GM21723 (cell line): Measurements from ENCODE around the gene MTRF1L.
"Not testable (repeated sequence)": the region's sequence is repeated elsewhere in the genome, so short reads cannot be mapped to it uniquely, and the experiment has no call there.

Source experiments
- ATAC-seq: cut with Tn5 transposase; IDR thresholded peaks from one replicate; pipeline ENCODE4 v1.9.1; 2021; ENCODE audit warnings: mild to moderate bottlenecking, moderate library complexity; ENCODE audit not compliant: unreplicated experiment

The MTRF1L gene

DNA sequence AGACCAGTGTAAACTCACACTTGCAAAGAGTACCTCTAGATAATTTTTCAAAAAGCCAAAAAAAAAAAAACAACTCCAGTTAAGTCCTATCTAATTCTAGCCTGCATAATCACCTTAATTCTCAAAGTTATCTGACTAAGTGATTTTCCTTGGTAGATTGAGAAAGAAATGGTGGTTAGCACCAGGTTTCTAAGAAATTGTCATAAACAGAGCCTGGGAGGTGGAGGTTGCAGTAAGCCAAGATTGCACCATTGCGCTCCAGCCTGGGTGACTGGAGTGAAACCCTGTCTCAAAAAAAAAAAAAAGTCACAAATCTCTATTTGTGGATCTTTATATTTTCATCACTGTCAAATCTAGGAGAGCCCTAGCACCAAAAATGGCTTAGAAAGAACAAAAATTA lies 28.6 kb downstream of the MTRF1L start:
- no peak for ATAC-seq

- ATAC-seq, result no peak
Observed at GRCh38 chr6:152969688-152970418, 32.7 kb downstream of the MTRF1L start.

GRCh38 chr6:152966168-152966894 lies 36.2 kb downstream of the MTRF1L start:
- not testable (repeated sequence) for ATAC-seq

DNA sequence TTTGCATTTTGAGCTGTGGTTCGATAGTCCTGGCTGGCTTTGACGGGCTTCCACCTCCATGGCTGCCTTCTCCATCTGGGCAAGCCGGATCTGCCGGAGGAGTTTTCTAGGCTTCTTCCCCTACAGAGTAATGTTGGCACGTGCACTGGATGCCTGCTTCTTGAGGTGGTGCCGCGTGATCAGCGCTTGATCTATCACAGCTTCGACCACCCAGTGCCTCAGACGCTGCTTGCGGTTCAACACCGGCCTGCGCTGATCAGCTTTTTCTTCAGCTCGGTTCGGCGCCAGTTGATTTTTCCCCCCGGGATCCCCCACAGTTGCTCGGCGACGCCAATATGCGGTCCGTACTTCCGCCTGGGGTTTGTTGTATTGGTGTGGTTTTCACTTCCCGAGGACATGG lies 43.2 kb downstream of the MTRF1L start:
- ATAC-seq, result no peak

DNA sequence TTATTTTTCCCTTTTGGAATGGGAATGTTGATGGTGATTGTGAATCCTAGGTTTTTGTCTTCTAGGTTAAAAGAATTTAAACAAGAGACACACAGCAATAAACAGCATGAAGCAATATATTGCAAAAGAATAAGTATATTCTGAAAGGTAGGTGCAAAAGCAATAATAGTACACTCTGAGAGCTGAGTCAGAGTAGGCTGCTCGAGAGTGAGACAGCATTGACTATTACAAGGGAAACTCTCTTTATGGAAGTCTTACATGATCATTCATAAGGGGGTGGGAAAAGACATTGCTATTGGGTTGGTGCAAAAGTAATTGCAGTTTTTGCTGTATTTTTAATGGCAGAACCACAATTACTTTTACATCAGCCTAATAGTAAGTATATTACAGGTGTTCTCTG lies 44.7 kb downstream of the MTRF1L start:
- ATAC-seq, result no peak

DNA sequence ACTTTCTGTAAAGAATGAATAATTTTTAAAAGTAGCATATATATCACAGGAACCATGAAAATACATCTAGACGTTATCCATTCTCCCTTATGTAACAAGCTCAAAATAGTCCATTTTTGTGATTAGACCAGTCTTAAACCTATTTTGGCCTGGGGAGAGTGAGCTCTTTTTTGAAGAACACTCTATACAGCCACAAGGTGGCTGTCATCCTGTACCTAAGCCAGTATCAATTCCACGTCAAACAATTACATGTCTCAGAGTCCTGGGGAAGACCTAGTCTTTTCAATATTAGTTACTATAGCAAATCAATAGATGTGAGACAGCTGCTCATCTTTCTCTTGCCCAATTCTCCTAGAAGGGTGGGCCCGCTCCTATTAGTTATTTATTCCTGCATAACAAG lies 48.1 kb downstream of the MTRF1L start:
- ATAC-seq, result no peak

GRCh38 chr6:152952866-152953509 lies 49.5 kb downstream of the MTRF1L start:
- ATAC-seq, result no peak

DNA sequence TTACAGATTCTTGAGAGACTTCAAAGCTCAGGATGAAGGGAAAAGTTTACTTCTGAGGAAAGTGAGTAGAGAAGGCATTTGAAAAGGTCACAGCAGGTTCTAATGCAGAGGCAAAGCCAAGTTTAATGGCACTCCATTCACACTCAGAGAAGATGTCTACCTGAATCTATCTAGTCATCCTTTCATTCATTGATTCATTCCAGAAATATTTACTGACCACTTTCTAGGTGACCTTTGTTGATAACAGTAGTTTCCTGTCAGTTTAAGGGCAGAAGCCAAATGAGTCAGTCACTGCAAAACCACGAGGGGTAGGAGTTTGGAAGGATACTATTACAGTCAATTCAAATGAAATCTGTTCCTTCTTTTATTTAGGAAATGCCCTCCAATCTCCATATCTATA lies 50.5 kb downstream of the MTRF1L start:
- no peak for ATAC-seq

DNA sequence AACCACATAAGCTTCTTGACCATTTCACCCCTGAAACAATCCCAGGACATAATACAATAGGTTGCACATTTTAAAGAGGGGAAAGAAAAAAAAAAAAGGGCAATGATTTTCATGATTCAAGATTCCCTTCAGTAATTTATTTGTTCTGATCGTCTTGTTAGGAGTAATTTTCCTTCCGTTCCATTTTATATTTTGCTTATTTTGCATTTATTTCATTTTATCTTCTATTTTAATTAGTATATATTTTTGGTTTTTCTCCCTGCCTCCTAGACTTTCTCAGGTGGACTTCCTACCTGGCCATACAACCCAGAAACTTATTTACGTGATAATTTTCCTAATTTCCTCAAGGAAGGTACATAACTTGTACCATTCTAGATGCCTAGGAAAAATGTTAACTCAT lies 52.3 kb downstream of the MTRF1L start:
- no peak for ATAC-seq

DNA sequence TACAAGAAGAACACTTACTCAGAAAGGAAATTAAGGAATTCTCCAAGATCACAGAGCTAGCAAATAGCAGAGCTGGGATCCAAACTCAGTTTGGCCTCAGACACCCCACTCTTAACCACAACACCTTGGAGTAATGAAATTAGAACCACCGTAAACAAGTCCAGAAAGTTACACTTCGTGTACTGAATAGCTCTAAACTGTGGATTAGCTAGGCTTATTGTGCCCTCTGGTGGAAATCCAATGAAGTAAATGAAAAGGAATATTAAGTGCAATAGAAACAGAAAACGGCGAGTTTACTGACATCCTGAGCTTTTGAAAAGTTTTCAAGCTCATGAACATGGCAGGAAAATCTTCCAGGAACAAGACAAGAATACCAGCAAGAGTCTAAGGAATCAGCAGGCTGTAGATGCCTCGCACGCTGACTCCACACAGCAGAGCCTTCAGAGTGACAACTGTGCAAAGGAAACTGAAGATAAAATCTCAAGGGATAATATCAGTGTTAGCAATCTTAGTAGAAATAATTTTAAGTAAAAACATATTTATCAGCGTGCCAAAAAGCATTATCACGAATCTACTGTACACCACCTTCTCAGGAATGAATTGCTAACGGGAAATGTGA lies 54.2 kb downstream of the MTRF1L start:
- ATAC-seq, result peak; percentile 87

DNA sequence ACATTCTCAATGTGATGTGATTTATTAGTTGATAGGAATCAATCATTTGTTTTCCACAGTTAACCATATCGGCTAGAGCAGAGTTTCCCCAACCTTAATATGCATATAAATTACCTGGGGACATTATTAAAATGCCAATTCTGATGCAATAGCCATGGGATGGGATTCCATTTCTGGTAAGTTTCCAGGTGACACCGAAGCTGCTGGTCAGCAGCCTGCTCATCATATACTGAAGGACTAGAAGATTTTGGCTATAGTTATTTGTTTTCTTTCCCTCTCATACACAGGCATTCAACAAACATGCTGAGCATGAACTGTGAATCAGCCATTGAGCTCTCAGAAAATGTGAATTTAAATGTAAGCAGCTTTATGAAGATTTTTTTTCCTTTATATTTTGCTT lies 55.5 kb downstream of the MTRF1L start:
- ATAC-seq, result no peak

GRCh38 chr6:152946484-152946883 lies 56.0 kb downstream of the MTRF1L start:
- ATAC-seq, result no peak

- ATAC-seq, result no peak
Observed at GRCh38 chr6:152943260-152943897, 59.1 kb downstream of the MTRF1L start.

DNA sequence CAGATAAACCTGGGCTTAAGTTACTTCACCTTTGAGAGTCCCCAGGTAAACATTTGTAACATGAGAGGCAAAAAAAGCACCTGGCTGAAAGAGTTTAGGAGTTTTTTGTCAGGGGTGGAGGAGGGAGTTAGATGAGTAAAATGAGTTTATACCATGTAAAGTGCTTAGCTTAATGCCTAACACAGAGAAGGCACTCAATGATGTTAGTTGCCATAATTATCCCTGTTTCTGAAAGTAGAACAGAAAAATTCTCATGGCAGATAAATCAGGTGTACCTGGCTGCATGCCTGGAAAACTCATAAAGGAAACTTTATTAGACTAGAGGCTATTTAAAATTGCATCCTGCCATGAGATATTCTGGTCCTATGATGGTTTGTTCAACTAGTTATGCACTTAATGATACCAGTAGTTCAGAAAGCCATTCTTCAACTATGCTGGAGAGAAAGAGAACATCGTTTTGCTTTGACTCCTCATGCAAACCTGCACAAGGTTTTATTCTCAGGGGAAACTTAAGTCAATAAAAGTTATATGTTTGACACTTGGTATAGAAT lies 60.1 kb downstream of the MTRF1L start:
- no peak for ATAC-seq

DNA sequence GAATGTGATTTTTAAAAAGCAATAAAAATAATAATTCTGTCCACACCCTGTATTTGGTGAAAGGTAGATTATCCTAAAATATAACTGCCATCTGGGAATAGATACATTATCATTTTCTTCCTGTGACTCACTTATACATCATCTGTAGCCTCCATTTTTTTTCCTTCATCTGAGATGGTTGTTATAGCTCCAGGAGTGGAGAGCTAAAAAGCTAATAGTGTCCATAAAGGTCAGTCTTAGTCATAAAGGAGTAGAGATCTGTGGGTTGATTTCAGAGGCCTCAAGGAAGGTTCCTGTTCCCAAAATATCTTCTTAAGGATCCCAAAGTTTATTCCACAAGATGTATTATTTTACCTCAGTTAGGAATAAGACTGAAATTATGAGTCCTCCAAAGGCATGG lies 60.8 kb downstream of the MTRF1L start:
- no peak for ATAC-seq
